B cell (primary cell): Measurements from ENCODE around the gene RGR. TPM values are rescaled to one million over a fixed set of nuclear protein-coding genes. Genes with fewer than 3 reads are reported as not detected.

ENCODE experiments used
- ATAC-seq: fragments of 200-7000 bp; cut with Tn5 transposase; one replicate; pipeline ENCODE4 v1.10.0; 2021; ENCODE audit warnings: low read depth, mild to moderate bottlenecking, moderate number of reproducible peaks, moderate library complexity
- CTCF ChIA-PET: fragments of 350-600 bp; sonication (Branson Sonifier 250); formaldehyde crosslinking; loops from one replicate; lab custom pipeline; 2021; ENCODE audit warnings: antibody characterized with exemption, inconsistent platforms; lab: Charles Lee
- POLR2A ChIA-PET: fragments of 350-600 bp; sonication (Branson Sonifier 250); formaldehyde crosslinking; loops from one replicate; lab custom pipeline; 2021; ENCODE audit warnings: antibody characterized with exemption; lab: Charles Lee
- DNase-seq: peaks from one replicate; pipeline ENCODE4 v3.0.0; 2013
- H2AFZ ChIP-seq: 2 replicates; pipeline ENCODE4 v1.6.1; 2012; ENCODE audit warnings: mild to moderate bottlenecking, low read depth, low read length; ENCODE audit not compliant: insufficient read depth, poor library complexity, severe bottlenecking
- H3K27ac ChIP-seq, 2 donors: 1 replicate in 1 of 2; 2 replicates in 1 of 2; pipeline ENCODE4 v1.5.1; 2012 to 2013; ENCODE audit warnings: low read length in 2 of 2, mild to moderate bottlenecking in 2 of 2, moderate library complexity in 1 of 2
- H3K27me3 ChIP-seq, 4 experiments: fragments of 200-600 bp in 1 of 4; sonication (generic) in 1 of 4; replicated peaks in 1 of 4; 1 replicate in 2 of 4; 2 replicates in 2 of 4; pipeline versions ENCODE4 v1.6.1 to v1.7.0; 2013 to 2016; ENCODE audit warnings: low read length in 3 of 4, mild to moderate bottlenecking in 2 of 4, mixed read lengths in 1 of 4, moderate library complexity in 1 of 4; ENCODE audit not compliant: insufficient read depth in 4 of 4, control insufficient read depth in 3 of 4; ENCODE audit errors: control extremely low read depth in 1 of 4
- H3K36me3 ChIP-seq, 2 experiments: replicated peaks in 1 of 2; 1 replicate in 1 of 2; 2 replicates in 1 of 2; pipeline versions ENCODE4 v1.6.1 to v1.7.1; 2013; ENCODE audit warnings: low read length in 1 of 2; ENCODE audit not compliant: insufficient read depth in 2 of 2, control insufficient read depth in 1 of 2; ENCODE audit errors: control extremely low read depth in 1 of 2, extremely low read depth in 1 of 2
- H3K4me1 ChIP-seq, 2 donors: fragments of 200-600 bp in 1 of 2; sonication (generic) in 1 of 2; 1 replicate in 1 of 2; 2 replicates in 1 of 2; pipeline versions ENCODE4 v1.5.1 to v1.6.1; 2013 to 2017; ENCODE audit warnings: low read length in 2 of 2; ENCODE audit not compliant: control insufficient read depth in 2 of 2, insufficient read depth in 2 of 2
- H3K4me2 ChIP-seq: replicated peaks from 2 replicates; pipeline ENCODE3; 2012; ENCODE audit warnings: mild to moderate bottlenecking, low read depth, low read length; ENCODE audit not compliant: poor library complexity, severe bottlenecking
- H3K4me3 ChIP-seq, 5 experiments: fragments of 200-600 bp in 1 of 5; sonication (generic) in 1 of 5; 1 replicate in 3 of 5; 2 replicates in 2 of 5; pipeline versions ENCODE4 v1.5.1 to v1.7.0; 2011 to 2016; ENCODE audit warnings: low read length in 4 of 5, mild to moderate bottlenecking in 4 of 5, low read depth in 2 of 5, control low read depth in 1 of 5, moderate library complexity in 1 of 5; ENCODE audit not compliant: insufficient read depth in 1 of 5; ENCODE audit errors: control extremely low read depth in 1 of 5, extremely low read depth in 1 of 5
- H3K79me2 ChIP-seq: fragments of 200-600 bp; sonication (generic); one replicate; pipeline ENCODE4 v1.6.0; 2016; ENCODE audit warnings: low read length; ENCODE audit not compliant: control insufficient read depth, insufficient read depth
- H3K9ac ChIP-seq: fragments of 200-600 bp; sonication (generic); 2 replicates; pipeline ENCODE4 v1.6.1; 2017; ENCODE audit warnings: mild to moderate bottlenecking, low read length, moderate library complexity
- H3K9me3 ChIP-seq, 3 donors: one replicate each; pipeline versions ENCODE4 v1.6.1 to v1.7.1; 2013; ENCODE audit warnings: low read length in 2 of 3; ENCODE audit not compliant: control insufficient read depth in 2 of 3, insufficient read depth in 1 of 3; ENCODE audit errors: control extremely low read depth in 1 of 3
- H4K20me1 ChIP-seq: 2 replicates; pipeline ENCODE4 v1.6.0; 2012; ENCODE audit warnings: mild to moderate bottlenecking, low read length; ENCODE audit not compliant: insufficient read depth, control insufficient read depth, poor library complexity, severe bottlenecking
- H3K27ac Mint-ChIP-seq: one replicate; pipeline ENCODE4 v1.8.0; 2021; ENCODE audit warnings: mixed read lengths
- H3K27me3 Mint-ChIP-seq: one replicate; pipeline ENCODE4 v1.8.0; 2021; ENCODE audit warnings: mixed read lengths
- H3K4me1 Mint-ChIP-seq: one replicate; pipeline ENCODE4 v1.8.0; 2021; ENCODE audit warnings: mixed read lengths
- H3K4me3 Mint-ChIP-seq: one replicate; pipeline ENCODE4 v1.8.0; 2021; ENCODE audit warnings: mixed read lengths
- H3K9me3 Mint-ChIP-seq: one replicate; pipeline ENCODE4 v1.8.0; 2022; ENCODE audit warnings: mixed read lengths; ENCODE audit not compliant: insufficient read depth
- EZH2 ChIP-seq: IDR thresholded peaks from 2 replicates; pipeline ENCODE4 v1.6.1; 2012; ENCODE audit warnings: borderline replicate concordance, low read depth, mild to moderate bottlenecking, moderate library complexity, low read length; ENCODE audit not compliant: insufficient read depth, poor library complexity, severe bottlenecking
- WGBS: methylation state at CpG from one replicate; pipeline ENCODE4 v1.1.5; 2013; ENCODE audit warnings: missing lambda C conversion rate; ENCODE audit not compliant: insufficient coverage; 5-methylcytosine and 5-hydroxymethylcytosine counted together
- intact Hi-C: fragments of 100-400 bp; cut with micrococcal nuclease; formaldehyde crosslinking; loops from one replicate; pipeline ENCODE4 v1.10.0; 2022
- polyA plus RNA-seq: library from polyadenylated mRNA; depleted of rRNA; stranded (reverse); fragments of >200 nt; gene quantifications from 2 replicates; pipeline ENCODE4 v1.2.3, GENCODE V29; 2012
- total RNA-seq, 2 donors: library from RNA; stranded (reverse); fragments of 120-200 nt in 1 of 2; gene quantifications; 1 replicate in 1 of 2; 2 replicates in 1 of 2; pipeline versions ENCODE4 v1.2.3 to v1.2.4, GENCODE V29; 2013 to 2022
- TF ChIP-seq, protein P1 (sequence below): fragments of 200-600 bp; IDR thresholded peaks from one replicate; pipeline ENCODE4 v1.8.0; 2022; ENCODE audit warnings: antibody characterized with exemption, mild to moderate bottlenecking

RGR gene
- total and polyA plus RNA-seq, 2 donors (not counting 1 experiment from before 2014, with no cell fraction given), result not detected

DNA sequence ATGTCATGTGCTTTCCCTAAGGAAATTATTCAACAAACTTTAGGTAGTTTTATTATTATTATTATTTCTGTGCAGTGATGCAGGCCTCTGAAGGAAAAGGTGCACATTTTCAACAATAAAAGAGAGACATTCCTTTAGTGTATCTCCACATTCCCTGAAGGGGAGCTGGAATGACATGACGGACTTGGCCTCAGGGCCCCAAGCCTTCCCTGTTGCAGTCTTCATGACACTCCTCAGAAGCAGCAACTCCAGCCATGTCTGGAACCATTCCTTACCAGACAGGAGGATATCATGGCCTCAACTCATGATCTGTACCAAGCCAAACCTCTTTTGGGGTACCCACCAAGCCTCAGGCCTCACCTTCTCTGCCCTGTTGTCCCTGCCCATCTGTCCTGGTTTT lies 48.3 kb downstream of the RGR start:
- ChIA-PET CTCF (interaction anchor here (1.3 kb wide), 1 partner anchor 33 kb away, joined by 3 read pairs; no protein-coding TSS in a partner anchor), POLR2A (no interaction called here)
- Histone ChIP-seq H4K20me1 (no peaks in the 10 kb centered on the region), H3K9me3 (no peaks in the 10 kb centered on the region), H2AFZ (no peak overlapping the region), H3K4me3 (no peak overlapping the region), H3K27ac (no peak overlapping the region), H3K36me3 (no peaks in the 10 kb centered on the region), H3K4me2 (no peak overlapping the region), H3K9ac (no peak overlapping the region), H3K4me1 (no peaks in the 10 kb centered on the region), H3K79me2 (no peaks in the 10 kb centered on the region), H3K27me3 (peaks cover 0 to under 1% (median 0%) of the 10 kb centered on the region in 4 experiments)
- Mint-ChIP-seq H3K4me3 (no peak overlapping the region), H3K4me1 (no peaks in the 10 kb centered on the region), H3K27ac (no peak overlapping the region), H3K9me3 (no peaks in the 10 kb centered on the region), H3K27me3 (peaks cover 10% of the 10 kb centered on the region)
- ATAC-seq (no peak), DNase-seq (no peak)
- 100% methylated on average over 1 of the region's 1 CpG for WGBS
- intact Hi-C loops, result no loop called here
- TF ChIP-seq EZH2, result no peak
- TF ChIP-seq, protein P1, sequence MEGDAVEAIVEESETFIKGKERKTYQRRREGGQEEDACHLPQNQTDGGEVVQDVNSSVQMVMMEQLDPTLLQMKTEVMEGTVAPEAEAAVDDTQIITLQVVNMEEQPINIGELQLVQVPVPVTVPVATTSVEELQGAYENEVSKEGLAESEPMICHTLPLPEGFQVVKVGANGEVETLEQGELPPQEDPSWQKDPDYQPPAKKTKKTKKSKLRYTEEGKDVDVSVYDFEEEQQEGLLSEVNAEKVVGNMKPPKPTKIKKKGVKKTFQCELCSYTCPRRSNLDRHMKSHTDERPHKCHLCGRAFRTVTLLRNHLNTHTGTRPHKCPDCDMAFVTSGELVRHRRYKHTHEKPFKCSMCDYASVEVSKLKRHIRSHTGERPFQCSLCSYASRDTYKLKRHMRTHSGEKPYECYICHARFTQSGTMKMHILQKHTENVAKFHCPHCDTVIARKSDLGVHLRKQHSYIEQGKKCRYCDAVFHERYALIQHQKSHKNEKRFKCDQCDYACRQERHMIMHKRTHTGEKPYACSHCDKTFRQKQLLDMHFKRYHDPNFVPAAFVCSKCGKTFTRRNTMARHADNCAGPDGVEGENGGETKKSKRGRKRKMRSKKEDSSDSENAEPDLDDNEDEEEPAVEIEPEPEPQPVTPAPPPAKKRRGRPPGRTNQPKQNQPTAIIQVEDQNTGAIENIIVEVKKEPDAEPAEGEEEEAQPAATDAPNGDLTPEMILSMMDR, result no peak

DNA sequence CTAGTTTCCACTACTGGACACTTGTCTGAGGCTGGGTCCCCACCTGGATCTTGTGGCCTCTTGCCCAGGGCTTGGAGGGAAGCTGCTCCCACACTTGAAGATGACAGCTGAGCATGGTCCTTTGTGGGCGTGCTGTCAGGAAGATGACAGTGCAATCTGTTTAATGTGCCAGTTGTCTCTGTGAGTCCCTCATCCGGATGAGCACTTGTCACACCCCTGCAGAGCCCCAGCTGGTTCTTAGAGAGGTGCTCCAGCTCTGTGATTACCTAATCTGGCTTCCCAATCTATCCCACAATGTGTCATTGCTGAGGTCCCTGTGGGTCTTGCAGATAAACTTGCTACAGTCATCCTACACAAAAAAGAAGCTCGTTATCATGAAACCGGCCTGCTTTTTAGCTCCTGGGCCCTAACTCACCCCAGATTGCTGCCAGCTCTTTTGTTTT lies 48.7 kb downstream of the RGR start:
- no peak overlapping the region for H3K9ac ChIP-seq
- H4K20me1 ChIP-seq, result no peaks in the 10 kb centered on the region
- H3K79me2 ChIP-seq, result no peaks in the 10 kb centered on the region
- CTCF ChIA-PET, result no interaction called here
- no peak overlapping the region for H3K4me2 ChIP-seq
- intact Hi-C loops, result no loop called here
- no peak overlapping the region for H3K27ac ChIP-seq
- no peak for ATAC-seq
- no peak for DNase-seq
- no peak overlapping the region for H2AFZ ChIP-seq
- no peaks in the 10 kb centered on the region for H3K4me1 Mint-ChIP-seq
- TF ChIP-seq, protein P1, result no peak
- no peak for TF ChIP-seq EZH2
- H3K27me3 Mint-ChIP-seq, result peaks cover 14% of the 10 kb centered on the region
- no peak overlapping the region for H3K4me3 ChIP-seq
- H3K9me3 ChIP-seq, result no peaks in the 10 kb centered on the region
- H3K4me3 Mint-ChIP-seq, result no peak overlapping the region
- no peaks in the 10 kb centered on the region for H3K36me3 ChIP-seq
- H3K9me3 Mint-ChIP-seq, result no peaks in the 10 kb centered on the region
- WGBS, result 47% methylated on average over 4 of the region's 4 CpGs
- no peaks in the 10 kb centered on the region for H3K27me3 ChIP-seq
- H3K4me1 ChIP-seq, result no peaks in the 10 kb centered on the region
- H3K27ac Mint-ChIP-seq, result no peak overlapping the region
- POLR2A ChIA-PET, result no interaction called here
